GM19239 (cell line): ENCODE measurements around the gene ACER1.
"Not testable (repeated sequence)": the region's sequence is repeated elsewhere in the genome, so short reads cannot be mapped to it uniquely, and the experiment has no call there.

Source experiments
- DNase-seq: peaks from one replicate; pipeline ENCODE4 v3.0.0; 2011; ENCODE audit warnings: low spot score; ENCODE audit not compliant: insufficient read length
- FAIRE-seq: peaks from 2 replicates; lab custom pipeline; 2011; peaks lifted over from hg19 to GRCh38; lab: Jason Lieb, UNC

Gene ACER1

GRCh38 chr19:6333439-6333838, at the start of gene ACER1:
Gene ACER1, minus strand, starts transcription at chr19:6333612. Its CDS starts 61 bp downstream, at chr19:6333551.
- FAIRE-seq (no peak), DNase-seq (no peak)

GRCh38 chr19:6383188-6383587, 49.8 kb upstream of the ACER1 start:
- FAIRE-seq (no peak), DNase-seq (no peak)

- DNase-seq (no peak), FAIRE-seq (no peak)
Measured at GRCh38 chr19:6381030-6381750, 47.8 kb upstream of the ACER1 start.

- no peak for FAIRE-seq
- no peak for DNase-seq
Measured at GRCh38 chr19:6379744-6380143, 46.3 kb upstream of the ACER1 start.

GRCh38 chr19:6378486-6378885, 45.1 kb upstream of the ACER1 start:
- FAIRE-seq: no peak
- DNase-seq: no peak

- no peak for FAIRE-seq
- no peak for DNase-seq
Measured at GRCh38 chr19:6378041-6378440, 44.6 kb upstream of the ACER1 start.

GRCh38 chr19:6376512-6377190, 43.2 kb upstream of the ACER1 start:
- FAIRE-seq: no peak
- DNase-seq: no peak

- FAIRE-seq (no peak), DNase-seq (no peak)
Measured at GRCh38 chr19:6375411-6376010, 42.1 kb upstream of the ACER1 start, which contains the start of gene PSPN. Gene PSPN, minus strand, starts transcription at chr19:6375933. Its CDS starts 84 bp downstream, at chr19:6375849.

GRCh38 chr19:6374711-6375410, 41.4 kb upstream of the ACER1 start:
- no peak for FAIRE-seq
- DNase-seq: no peak

GRCh38 chr19:6374161-6374709, 40.8 kb upstream of the ACER1 start:
- DNase-seq (no peak), FAIRE-seq (no peak)

- FAIRE-seq (peak; percentile 61), DNase-seq (peak; percentile 51)
Measured at GRCh38 chr19:6373813-6374108, 40.3 kb upstream of the ACER1 start.

- DNase-seq (peak; percentile 93), FAIRE-seq (peak; percentile 100)
Measured at GRCh38 chr19:6373096-6373812, 39.8 kb upstream of the ACER1 start.

GRCh38 chr19:6372594-6373095, 39.2 kb upstream of the ACER1 start, which contains the start of gene ALKBH7:
Gene ALKBH7, plus strand, starts transcription at chr19:6372794. Its CDS starts 27 bp downstream, at chr19:6372821.
- FAIRE-seq (peak; percentile 100), DNase-seq (peak; percentile 94)

GRCh38 chr19:6364353-6364752, 30.9 kb upstream of the ACER1 start:
- DNase-seq (no peak), FAIRE-seq (no peak)

GRCh38 chr19:6362351-6362801, 29.0 kb upstream of the ACER1 start:
- no peak for FAIRE-seq
- no peak for DNase-seq

- peak; percentile 84 for FAIRE-seq
- DNase-seq: no peak
Measured at GRCh38 chr19:6362027-6362350, 28.6 kb upstream of the ACER1 start.

GRCh38 chr19:6360857-6361216, 27.4 kb upstream of the ACER1 start:
- DNase-seq, FAIRE-seq: not testable (repeated sequence)

- FAIRE-seq: not testable (repeated sequence)
Measured at GRCh38 chr19:6360445-6360844, 27.0 kb upstream of the ACER1 start.

GRCh38 chr19:6359568-6360341, 26.3 kb upstream of the ACER1 start:
- FAIRE-seq (no peak), DNase-seq (no peak)

More at GRCh38 chr19:6360445-6360844, 27.0 kb upstream of the ACER1 start:
- not testable (repeated sequence) for DNase-seq
